ENCODE measurements around the gene PLXNC1.

DNA sequence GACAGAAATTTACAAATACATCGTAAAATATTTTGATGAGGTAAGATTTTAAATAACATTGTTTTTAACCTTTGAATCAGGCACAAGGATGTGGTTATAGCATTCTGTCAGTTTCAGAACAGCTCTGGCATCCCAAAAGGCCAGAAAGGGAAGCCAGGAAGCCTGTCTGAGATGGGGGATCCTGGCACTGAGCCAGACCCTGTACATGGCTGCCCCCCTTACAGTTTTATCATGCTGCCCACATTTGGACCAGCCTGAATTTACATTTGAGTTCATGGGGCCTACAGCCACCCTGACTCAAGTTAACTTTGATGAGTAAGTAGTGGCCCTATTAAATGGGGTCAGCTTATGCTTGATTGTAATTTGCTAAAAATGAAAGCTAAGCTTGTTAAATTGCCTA lies 155.6 kb downstream of the PLXNC1 start:
- TF ChIP-seq, protein P1, sequence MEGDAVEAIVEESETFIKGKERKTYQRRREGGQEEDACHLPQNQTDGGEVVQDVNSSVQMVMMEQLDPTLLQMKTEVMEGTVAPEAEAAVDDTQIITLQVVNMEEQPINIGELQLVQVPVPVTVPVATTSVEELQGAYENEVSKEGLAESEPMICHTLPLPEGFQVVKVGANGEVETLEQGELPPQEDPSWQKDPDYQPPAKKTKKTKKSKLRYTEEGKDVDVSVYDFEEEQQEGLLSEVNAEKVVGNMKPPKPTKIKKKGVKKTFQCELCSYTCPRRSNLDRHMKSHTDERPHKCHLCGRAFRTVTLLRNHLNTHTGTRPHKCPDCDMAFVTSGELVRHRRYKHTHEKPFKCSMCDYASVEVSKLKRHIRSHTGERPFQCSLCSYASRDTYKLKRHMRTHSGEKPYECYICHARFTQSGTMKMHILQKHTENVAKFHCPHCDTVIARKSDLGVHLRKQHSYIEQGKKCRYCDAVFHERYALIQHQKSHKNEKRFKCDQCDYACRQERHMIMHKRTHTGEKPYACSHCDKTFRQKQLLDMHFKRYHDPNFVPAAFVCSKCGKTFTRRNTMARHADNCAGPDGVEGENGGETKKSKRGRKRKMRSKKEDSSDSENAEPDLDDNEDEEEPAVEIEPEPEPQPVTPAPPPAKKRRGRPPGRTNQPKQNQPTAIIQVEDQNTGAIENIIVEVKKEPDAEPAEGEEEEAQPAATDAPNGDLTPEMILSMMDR (IDR thresholded peaks at IDR 0.05) = no peak
- no peak for TF ChIP-seq POLR2AphosphoS5 (IDR thresholded peaks at IDR 0.05)
- TF ChIP-seq EP300 (IDR thresholded peaks at IDR 0.05) = no peak
